ENCODE results near the gene LUZP4. TPM values are rescaled to one million over a fixed set of nuclear protein-coding genes. Genes with fewer than 3 reads are reported as not detected.

Gene LUZP4
- polyA plus RNA-seq, 1 of the 3 experiments (the other 2 are of a cell fraction) = not detected

- TF ChIP-seq RCOR1 (IDR thresholded peaks at IDR 0.05; ENCODE audit: low read length) = no peak
- TF ChIP-seq GATA2 (CRISPR knock-in tag; IDR thresholded peaks at IDR 0.05) = no peak
- no peak for TF ChIP-seq PBX3 (IDR thresholded peaks at IDR 0.05)
- TF ChIP-seq FOSL2 (IDR thresholded peaks at IDR 0.05; ENCODE audit: borderline replicate concordance, low read depth) = no peak
- no peak overlapping the region for H3K27ac ChIP-seq (ENCODE audit: low read depth in 2 of 2, low read length in 1 of 2)
- H3K36me3 ChIP-seq (replicated peaks in 1 of 2; ENCODE audit: control insufficient read depth in 1 of 2, insufficient read depth in 2 of 2, low read length in 1 of 2) = no peaks in the 10 kb centered on the region
- no peaks in the 10 kb centered on the region; the same call in 1 of the 2 replicates for H3K27me3 ChIP-seq (ENCODE audit: insufficient read depth)
- POLR2A ChIA-PET = no interaction called here
- DNase-seq = peak; percentile 15
- no peak overlapping the region for H3K4me3 ChIP-seq (ENCODE audit: low read depth in 2 of 2, low read length in 1 of 2)
- H3K4me1 ChIP-seq (ENCODE audit: control insufficient read depth in 1 of 2, insufficient read depth in 2 of 2, low read depth in 1 of 2, low read length in 1 of 2) = no peaks in the 10 kb centered on the region
- no peaks in the 10 kb centered on the region for H3K9me3 ChIP-seq
- no peaks in the 10 kb centered on the region for H3K9me2 ChIP-seq
- CTCF ChIA-PET = interaction anchor here (1.7 kb wide), 1 partner anchor 331 kb away, joined by 3 read pairs; no protein-coding TSS in a partner anchor
- H4K20me1 ChIP-seq (ENCODE audit: insufficient read depth) = no peaks in the 10 kb centered on the region
- H3K9ac ChIP-seq = no peak overlapping the region
- H3K79me2 ChIP-seq (ENCODE audit: insufficient read depth) = no peaks in the 10 kb centered on the region
- H3F3A ChIP-seq (replicated peaks; ENCODE audit: insufficient read depth) = no peaks in the 10 kb centered on the region
- WGBS (ENCODE audit: low lambda C conversion rate) = 68% methylated on average over 5 of the region's 19 CpGs
- no peak overlapping the region for H3K4me2 ChIP-seq
- H2AFZ ChIP-seq (ENCODE audit: low read depth) = no peak overlapping the region
Measured at GRCh38 chrX:115311601-115312001, 22.1 kb downstream of the LUZP4 start.

GRCh38 chrX:115318139-115318538 is 28.6 kb downstream of the LUZP4 start:
- Histone ChIP-seq H3K36me3 (replicated peaks in 1 of 2; ENCODE audit: control insufficient read depth in 1 of 2, insufficient read depth in 2 of 2, low read length in 1 of 2) (no peaks in the 10 kb centered on the region), H3K4me3 (ENCODE audit: low read depth in 2 of 2, low read length in 1 of 2) (no peak overlapping the region), H3K79me2 (ENCODE audit: insufficient read depth) (no peaks in the 10 kb centered on the region), H3K27me3 (ENCODE audit: insufficient read depth) (no peaks in the 10 kb centered on the region; the same call in 1 of the 2 replicates), H2AFZ (ENCODE audit: low read depth) (no peak overlapping the region), H3K9me3 (no peaks in the 10 kb centered on the region), H3K9me2 (no peaks in the 10 kb centered on the region), H4K20me1 (ENCODE audit: insufficient read depth) (no peaks in the 10 kb centered on the region), H3K9ac (no peak overlapping the region), H3K27ac (ENCODE audit: low read depth in 2 of 2, low read length in 1 of 2) (no peak overlapping the region), H3K4me2 (no peak overlapping the region), H3K4me1 (ENCODE audit: control insufficient read depth in 1 of 2, insufficient read depth in 2 of 2, low read depth in 1 of 2, low read length in 1 of 2) (no peaks in the 10 kb centered on the region), H3F3A (replicated peaks; ENCODE audit: insufficient read depth) (no peaks in the 10 kb centered on the region)
- no peak for DNase-seq
- 54% methylated on average over 5 of the region's 5 CpGs for WGBS (ENCODE audit: low lambda C conversion rate)
- CTCF ChIA-PET = interaction anchor here (1.0 kb wide), 1 partner anchor 11 kb away, joined by 3 read pairs; no protein-coding TSS in a partner anchor
- POLR2A ChIA-PET = no interaction called here
- TF ChIP-seq GATA2 (CRISPR knock-in tag; IDR thresholded peaks at IDR 0.05) = no peak
- no peak for TF ChIP-seq NFIC (IDR thresholded peaks at IDR 0.05; ENCODE audit: borderline replicate concordance)
- TF ChIP-seq RFX5 (IDR thresholded peaks at IDR 0.05; ENCODE audit: low read length) = no peak
- TF ChIP-seq FOXM1 (IDR thresholded peaks at IDR 0.05; ENCODE audit: low read depth) = no peak
- no peak for TF ChIP-seq RXRA (IDR thresholded peaks at IDR 0.05; ENCODE audit: borderline replicate concordance, low read depth)
- TF ChIP-seq ZBTB33 (IDR thresholded peaks at IDR 0.05; ENCODE audit: borderline replicate concordance, low read depth) = no peak
- TF ChIP-seq MEF2A (IDR thresholded peaks at IDR 0.05; ENCODE audit: borderline replicate concordance, low read depth) = no peak
- TF ChIP-seq CTCF (IDR thresholded peaks at IDR 0.05) = no peak
- TF ChIP-seq REST (IDR thresholded peaks at IDR 0.05; ENCODE audit: low read depth, low read length) = no peak
- no peak for TF ChIP-seq CHD2 (IDR thresholded peaks at IDR 0.05; ENCODE audit: low read length, partially characterized antibody)
- no peak for TF ChIP-seq USF2 (IDR thresholded peaks at IDR 0.05; ENCODE audit: borderline replicate concordance, low read depth, low read length)
- no peak for TF ChIP-seq USF1 (IDR thresholded peaks at IDR 0.05; ENCODE audit: borderline replicate concordance, low read depth)
- TF ChIP-seq YY1 (IDR thresholded peaks at IDR 0.05; ENCODE audit: low read depth) = no peak
- TF ChIP-seq FOXJ3 (CRISPR knock-in tag; IDR thresholded peaks at IDR 0.05) = no peak
- no peak for TF ChIP-seq FOSL2 (IDR thresholded peaks at IDR 0.05; ENCODE audit: borderline replicate concordance, low read depth)

Data from SK-N-SH (cell line).